Umbilical cord (tissue), 2 donors: Measurements from ENCODE around the gene SUSD4. TPM values are rescaled to one million over a fixed set of nuclear protein-coding genes. Genes with fewer than 3 reads are reported as not detected.

Experiments used
- DNase-seq: peaks from one replicate; pipeline ENCODE4 v3.0.0-alpha.2; 2015; ENCODE audit warnings: low spot score
- total RNA-seq: library from RNA; depleted of rRNA; stranded (reverse); fragments of >200 nt; gene quantifications from one replicate; pipeline ENCODE4 v1.2.3, GENCODE V29; 2014; ENCODE audit warnings: low replicate concordance; ENCODE audit not compliant: insufficient read depth

The SUSD4 gene
- total RNA-seq, 1 donor from 2014 or later, result 0.24 TPM

DNA sequence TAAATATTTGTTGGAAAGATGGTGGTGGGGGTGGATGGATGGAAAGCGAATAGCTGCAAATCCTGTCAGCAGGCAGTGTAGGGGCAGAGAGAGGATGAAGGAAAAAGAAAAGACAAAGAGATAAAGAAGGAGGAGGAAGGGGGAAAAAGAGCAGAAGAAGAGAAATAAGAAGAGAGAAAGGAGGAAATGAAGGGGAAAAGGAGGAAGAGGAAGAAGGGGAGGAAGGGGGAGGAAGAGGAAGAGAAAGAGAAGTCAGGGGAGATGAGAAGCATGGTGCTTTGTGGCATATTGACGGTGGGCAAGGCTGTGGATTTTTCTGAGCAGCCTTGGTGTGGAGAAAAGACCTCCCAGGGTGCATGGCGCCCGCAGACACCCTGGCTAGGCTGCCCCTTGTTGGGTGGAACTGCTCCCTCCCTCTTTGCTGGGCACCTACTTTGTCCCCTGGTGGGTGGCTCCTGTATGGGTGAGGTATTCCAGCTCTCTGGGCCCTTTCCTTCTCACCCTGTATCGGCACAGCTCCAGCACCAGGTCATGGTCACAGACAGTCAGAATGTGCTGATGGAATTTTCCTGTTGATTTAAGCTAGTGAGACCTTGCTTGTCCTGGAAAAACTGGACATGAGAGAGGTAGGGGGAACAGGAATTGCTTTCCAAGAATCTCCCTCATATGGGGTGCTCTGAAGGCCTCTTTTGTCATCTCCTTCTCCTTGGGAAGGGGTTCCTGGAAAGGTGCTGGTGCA is 175.2 kb downstream of the SUSD4 start:
- no peak for DNase-seq

DNA sequence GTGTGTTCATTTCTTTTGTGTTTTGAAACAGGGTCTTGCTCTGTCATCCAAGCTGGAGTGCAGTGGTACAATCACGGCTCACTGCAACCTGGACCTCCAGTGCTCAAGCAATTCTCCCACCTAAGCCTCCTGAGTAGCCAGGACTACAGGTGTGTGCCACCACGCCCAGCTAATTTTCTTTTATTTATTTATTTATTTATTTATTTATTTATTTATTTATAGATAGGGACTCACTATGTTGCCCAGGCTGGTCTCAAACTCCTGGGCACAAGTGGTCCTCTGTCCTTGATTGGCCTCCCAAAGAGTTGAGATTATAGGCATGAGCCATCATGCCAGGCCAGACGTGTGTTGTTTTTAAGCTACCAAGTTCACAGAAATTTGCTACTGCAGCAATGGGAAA is 177.2 kb downstream of the SUSD4 start:
- DNase-seq, result no peak

DNA sequence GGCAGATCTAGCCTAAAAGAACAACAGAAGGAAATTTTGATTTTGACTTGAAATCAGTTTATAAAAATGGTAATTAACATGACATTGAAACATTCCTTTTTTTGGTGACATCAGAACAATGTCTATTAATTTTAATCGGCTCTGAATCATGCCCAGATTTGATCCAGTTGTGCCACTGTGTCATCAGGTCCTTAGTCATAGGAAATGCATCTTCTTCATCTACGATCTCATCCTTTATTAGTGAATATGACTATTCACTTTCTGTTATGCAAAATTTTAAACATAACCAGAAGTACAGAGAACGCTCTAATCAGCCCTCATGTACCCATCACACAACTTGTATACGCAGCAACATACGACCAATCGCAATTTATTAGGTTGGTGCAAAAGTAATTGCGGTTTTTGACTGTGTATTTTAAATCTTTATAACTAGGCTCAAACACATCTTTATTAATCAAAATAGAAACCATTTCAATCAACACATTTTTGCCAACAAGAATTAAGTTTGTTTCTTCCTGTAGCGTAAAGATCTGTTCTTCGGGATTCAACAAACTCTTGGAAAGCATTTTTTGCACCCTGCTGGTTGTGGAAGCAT is 180.6 kb downstream of the SUSD4 start:
- no peak for DNase-seq

DNA sequence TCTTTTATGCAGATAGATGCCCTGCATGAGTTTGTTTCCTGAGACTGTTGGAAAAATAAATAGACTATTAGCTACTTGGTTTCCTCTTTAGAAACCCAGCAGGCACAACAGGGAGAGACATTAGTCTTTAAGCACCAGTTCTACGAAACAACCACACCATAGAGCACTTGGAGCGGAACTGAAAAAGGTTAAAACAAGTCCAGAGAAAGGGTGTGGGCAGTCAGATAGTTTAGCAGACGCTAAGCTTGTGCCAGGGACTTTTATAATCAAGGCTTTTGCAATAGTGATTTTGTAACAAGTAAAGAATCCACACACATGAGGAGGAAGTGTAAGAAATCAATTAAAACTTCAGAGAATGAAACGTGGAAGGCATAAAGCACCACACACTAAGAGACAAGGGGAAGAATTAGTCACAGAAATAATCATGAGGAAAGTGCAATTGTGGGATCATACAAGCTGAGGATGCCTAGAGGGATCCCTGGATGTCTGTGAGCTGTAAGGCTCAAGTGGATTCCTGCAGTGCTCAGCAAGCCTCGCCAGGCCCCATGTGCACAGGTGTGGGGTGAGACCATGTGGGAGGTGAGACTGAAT is 183.2 kb downstream of the SUSD4 start:
- DNase-seq, result peak; percentile 75

DNA sequence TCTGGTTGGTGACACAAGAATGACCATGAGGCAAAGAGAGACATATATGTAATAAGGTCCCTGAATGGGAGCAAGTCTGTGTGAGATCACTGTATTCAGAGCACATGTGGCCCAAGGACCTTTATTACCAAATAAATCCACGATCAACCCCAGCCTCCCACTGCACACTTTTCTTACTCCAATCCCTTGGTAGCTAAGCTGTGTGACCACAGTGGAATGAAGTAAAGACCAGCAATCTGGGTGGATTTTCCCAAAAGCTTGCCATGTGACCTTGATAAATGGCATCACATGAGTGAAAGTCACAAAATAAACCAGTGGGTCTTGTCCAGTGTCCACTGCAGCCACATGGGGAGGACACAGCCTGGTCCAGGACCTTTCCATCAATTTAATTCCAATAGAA is 184.2 kb downstream of the SUSD4 start:
- no peak for DNase-seq

DNA sequence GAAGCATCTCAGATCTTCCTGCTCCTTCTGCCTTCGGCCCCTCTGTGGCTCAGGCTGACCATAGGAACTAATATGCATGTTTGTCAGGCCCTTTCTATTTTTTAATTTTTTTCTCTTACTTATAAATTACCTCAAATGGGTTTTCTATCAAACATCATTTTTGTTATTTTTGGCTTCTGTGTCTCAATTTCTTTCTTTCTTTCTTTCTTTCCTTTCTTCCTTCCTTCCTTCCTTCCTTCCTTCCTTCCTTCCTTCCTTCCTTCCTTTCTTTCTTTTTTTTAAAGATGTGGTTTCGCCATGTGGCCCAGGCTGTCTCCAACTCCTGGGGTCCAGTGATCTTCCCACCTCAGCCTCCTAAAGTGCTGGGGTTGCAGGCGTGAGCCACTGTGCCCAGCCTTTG is 184.7 kb downstream of the SUSD4 start:
- DNase-seq, result no peak

DNA sequence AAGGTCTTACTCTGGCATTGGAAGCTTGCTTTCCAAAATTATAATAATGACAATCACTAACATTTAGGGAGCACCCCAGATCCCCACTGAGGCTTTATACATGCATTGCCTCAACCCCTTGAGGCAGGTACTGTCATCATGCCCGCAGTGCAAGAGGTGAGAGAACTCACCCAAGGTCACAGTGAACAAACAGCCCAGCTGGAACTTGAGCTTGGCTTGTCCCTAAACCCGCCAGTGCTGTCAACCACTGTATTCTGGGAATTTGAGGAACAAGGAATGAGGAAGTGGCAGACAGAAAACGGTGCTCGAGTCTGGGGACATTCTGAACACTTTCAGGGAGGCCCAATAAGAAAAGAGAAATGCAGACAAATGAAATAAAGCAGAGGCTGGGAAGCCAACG is 186.3 kb downstream of the SUSD4 start:
- DNase-seq, result peak; percentile 56

DNA sequence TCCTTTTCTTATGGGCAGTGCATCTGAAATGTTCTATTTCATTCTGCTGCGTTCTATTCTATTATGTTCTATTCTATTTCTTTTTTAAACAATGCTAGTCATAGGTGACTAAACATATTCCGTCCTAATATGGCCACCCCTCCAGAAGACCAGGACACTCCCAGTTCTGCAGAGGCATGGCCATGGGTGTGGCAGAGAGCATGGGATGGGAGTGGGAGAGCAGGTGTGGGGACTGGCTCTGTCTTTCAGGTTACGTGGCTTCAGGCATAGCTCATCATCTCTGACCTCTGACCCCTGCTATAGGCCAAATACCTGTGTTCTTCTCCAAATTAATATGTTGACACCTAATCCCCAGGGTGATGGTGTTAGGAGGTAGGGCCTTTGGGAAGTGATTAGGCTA is 187.5 kb downstream of the SUSD4 start:
- no peak for DNase-seq

DNA sequence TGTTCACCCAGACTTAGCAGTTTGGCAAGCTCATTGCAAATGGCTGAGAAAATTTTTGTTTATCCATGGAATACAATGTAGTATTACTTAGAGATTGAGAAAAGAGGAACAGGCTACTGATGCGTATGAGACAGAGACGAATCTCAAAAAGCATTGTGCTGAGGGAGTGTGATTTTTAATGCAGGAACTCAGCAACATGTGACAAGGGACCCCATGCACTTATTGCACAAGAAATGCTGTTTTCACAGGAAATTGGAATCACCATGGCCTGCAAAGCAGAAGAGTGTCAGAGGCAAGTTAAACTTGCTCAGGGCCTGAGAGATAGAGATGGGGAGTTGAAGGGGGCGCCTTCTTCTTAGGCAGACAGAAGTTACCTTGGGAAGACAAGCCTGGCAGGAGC is 188.3 kb downstream of the SUSD4 start:
- DNase-seq, result peak; percentile 34

DNA sequence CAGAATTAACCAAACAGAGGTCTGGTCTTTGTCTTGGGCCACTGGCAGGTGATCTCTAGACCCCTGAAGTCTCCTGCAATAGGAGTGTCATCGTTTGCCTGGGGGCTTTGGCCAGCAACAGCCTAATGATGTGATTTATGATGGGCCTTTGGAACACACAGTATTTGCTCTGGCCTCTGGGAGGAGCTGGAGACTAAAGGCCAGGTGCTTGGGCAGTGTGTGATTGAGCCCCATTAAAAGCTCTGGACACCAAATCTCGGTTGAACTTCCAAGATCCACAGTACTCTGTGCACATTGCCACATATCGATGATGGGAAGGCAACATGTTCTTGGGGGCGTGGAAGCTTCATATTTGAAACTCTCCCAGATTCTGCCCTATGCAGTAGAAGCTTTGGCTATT is 188.9 kb downstream of the SUSD4 start:
- DNase-seq, result no peak

Other genes starting within 250 kb of the SUSD4 start
- 23.8 TPM for gene TLR5, start 220.9 kb downstream of the SUSD4 start, total RNA-seq
- gene CCDC185, start 29.2 kb upstream of the SUSD4 start, total RNA-seq, result not detected